Mucosa of descending colon (tissue), 3 donors: Measurements from ENCODE around the gene VIPR2. TPM values are rescaled to one million over a fixed set of nuclear protein-coding genes. Genes with fewer than 3 reads are reported as not detected.

Source experiments
- ATAC-seq: fragments of 200-7000 bp; cut with Tn5 transposase; one replicate; pipeline ENCODE4 v1.9.1; 2020; ENCODE audit warnings: mild to moderate bottlenecking, moderate library complexity
- DNase-seq, 3 donors: peaks; one replicate each; pipeline ENCODE4 v3.0.0-alpha.2; 2020
- H3K36me3 ChIP-seq: fragments of 200-600 bp; one replicate; pipeline ENCODE4 v1.8.0; 2021; ENCODE audit warnings: low read depth, mild to moderate bottlenecking
- H3K4me1 ChIP-seq: fragments of 200-600 bp; one replicate; pipeline ENCODE4 v1.8.0; 2021; ENCODE audit warnings: low read depth, mild to moderate bottlenecking
- H3K4me3 ChIP-seq: fragments of 200-600 bp; one replicate; pipeline ENCODE4 v1.8.0; 2021; ENCODE audit warnings: mild to moderate bottlenecking
- H3K9me3 ChIP-seq: fragments of 200-600 bp; one replicate; pipeline ENCODE4 v1.8.0; 2021; ENCODE audit warnings: mild to moderate bottlenecking
- intact Hi-C, 2 donors: fragments of 100-400 bp; cut with DNase I in 1 of 2; cut with micrococcal nuclease in 1 of 2; formaldehyde crosslinking; loops; one replicate each; pipeline versions ENCODE4 v1.11.0 to v1.11.1; 2022; cut with DNase I, micrococcal nuclease
- total RNA-seq, 3 donors: library from RNA; stranded (reverse); fragmentation: NEBNext Ultra II Directional in 2 of 3; extraction: Animal tissue kit (Norgen Biotek cat#: 25700) in 2 of 3; gene quantifications; one replicate each; pipeline versions ENCODE4 v1.2.1 to v1.2.4, GENCODE V29; 2021 to 2023
- TF ChIP-seq, protein P1 (sequence below): fragments of 200-600 bp; IDR thresholded peaks from one replicate; pipeline ENCODE4 v1.8.0; 2022; ENCODE audit warnings: antibody characterized with exemption, mild to moderate bottlenecking
- donor health status: DM: no; HTN: no; CAD: no; lungs with moderate emphysema.
- donor health status: DM: no; HTN: no; CAD: no.
- donor health status: DM: no; HTN: yes; CAD: no.

VIPR2 gene
- total RNA-seq, 3 donors from 2014 or later, result 0.58 to 19.8 (median 2.4) TPM

DNA sequence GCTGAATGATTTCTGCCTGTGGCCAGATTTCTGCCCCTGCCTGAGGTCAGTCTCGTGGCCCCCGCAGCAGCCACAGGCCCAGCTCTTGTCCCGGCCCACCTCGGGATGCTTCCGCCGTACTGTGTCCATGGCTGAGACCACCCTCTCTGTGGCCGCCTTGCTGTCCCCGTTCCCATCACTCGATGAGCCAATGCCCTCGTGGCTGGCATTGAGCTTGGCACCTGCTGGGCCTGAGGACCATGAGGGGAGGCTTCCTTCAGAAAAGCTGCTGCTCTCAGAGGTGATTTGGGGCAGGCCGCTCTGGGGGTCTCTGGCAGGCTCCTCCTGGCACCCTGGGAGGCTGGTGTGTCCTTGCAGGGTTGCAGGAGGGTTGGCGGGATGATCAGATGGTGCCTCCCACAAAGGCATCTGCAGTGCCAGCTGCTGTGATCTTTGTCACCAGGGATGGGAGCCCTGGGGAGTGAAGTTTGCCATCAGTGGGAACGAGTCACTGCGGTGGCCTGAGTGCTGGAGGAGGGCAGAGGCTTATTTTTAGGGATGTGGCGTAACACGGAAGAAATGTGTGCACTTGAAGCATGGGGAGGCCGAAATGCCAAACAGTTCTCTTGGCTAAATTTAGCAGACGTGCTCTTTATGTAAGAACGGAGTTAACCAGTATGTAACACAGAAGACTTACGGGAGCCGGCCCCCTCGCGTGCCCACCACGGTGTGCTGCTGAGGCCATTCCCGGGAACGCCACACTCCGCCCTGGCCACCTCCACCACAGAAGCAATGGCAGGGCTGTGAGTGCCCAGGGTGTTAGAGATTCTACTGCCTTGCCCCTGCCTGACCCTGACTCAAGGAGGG, 47.7 kb downstream of the VIPR2 start:
- TF ChIP-seq, protein P1, sequence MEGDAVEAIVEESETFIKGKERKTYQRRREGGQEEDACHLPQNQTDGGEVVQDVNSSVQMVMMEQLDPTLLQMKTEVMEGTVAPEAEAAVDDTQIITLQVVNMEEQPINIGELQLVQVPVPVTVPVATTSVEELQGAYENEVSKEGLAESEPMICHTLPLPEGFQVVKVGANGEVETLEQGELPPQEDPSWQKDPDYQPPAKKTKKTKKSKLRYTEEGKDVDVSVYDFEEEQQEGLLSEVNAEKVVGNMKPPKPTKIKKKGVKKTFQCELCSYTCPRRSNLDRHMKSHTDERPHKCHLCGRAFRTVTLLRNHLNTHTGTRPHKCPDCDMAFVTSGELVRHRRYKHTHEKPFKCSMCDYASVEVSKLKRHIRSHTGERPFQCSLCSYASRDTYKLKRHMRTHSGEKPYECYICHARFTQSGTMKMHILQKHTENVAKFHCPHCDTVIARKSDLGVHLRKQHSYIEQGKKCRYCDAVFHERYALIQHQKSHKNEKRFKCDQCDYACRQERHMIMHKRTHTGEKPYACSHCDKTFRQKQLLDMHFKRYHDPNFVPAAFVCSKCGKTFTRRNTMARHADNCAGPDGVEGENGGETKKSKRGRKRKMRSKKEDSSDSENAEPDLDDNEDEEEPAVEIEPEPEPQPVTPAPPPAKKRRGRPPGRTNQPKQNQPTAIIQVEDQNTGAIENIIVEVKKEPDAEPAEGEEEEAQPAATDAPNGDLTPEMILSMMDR, result no peak
- DNase-seq, result no peak
- no peaks in the 10 kb centered on the region for H3K36me3 ChIP-seq
- H3K9me3 ChIP-seq, result no peaks in the 10 kb centered on the region
- H3K4me1 ChIP-seq, result no peaks in the 10 kb centered on the region
- ATAC-seq, result no peak
- H3K4me3 ChIP-seq, result no peak overlapping the region
- intact Hi-C loops, result no loop called here

DNA sequence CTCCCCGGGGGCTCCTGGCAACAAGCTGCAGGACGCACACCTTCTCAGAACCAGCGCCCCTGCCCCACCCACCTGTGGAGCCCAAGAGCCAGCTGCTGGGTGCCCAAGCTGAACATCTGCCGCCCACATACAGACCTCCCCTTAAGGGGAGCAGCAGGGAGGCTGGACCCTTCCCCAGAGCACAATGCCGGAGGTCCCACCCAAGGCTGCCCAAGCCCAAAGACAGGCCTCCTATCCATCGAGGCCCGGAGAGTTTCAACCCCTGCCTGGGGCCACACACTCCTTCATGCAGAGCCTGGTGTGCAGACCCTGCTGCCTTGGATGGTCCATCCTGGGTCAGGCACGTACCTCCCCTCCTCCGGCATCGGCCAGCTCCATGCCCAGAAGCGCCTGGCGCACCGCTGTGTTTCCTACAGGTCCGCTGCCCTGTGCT, 48.7 kb downstream of the VIPR2 start:
- intact Hi-C loops, result no loop called here
- DNase-seq, result no peak
- H3K4me1 ChIP-seq, result no peaks in the 10 kb centered on the region

DNA sequence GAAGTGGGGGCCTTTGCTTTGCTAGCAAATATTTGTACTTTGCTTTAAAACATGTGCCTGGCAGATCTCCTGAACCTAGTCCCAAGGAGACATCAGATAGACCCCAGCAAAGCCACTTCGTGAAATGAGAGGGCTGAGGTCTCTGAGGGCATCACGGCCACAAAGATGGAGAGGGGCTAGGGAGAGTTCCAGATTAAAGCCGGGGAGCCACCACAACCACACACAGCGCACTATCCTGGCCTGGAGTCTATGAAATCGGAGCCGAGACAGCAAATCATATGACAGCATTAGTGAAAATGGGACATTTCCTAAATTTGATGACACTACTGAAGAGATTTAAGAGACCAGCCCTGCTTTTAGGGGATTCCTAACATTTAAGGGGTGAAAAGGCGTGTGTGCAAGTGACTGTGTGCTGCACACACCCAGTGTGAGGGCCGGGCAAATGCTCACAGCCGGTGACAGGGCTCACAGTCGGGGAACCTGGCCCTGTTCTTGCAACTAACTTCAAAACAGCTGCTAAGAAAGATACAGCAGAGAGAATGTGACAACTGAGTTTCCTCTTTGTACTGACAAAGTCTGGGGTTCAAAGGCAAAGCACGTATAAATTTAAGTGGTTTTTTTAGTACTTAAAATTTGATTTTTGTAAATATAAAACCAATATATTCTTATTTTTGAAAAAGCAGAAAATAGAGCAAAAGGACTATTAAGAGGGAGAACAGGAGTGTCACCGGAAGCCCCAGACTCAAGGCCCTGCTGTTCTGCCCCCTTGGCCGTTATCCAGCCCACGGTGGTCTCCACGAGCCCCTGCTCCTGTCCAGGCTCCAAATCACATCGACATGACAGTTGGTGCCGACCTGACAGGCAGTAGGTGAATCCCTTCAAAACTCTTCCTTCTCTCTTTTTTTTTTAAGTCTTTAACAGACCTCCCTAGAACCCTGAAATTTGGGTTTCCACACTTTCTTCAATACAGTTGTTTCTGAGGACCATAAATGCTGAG, 49.5 kb downstream of the VIPR2 start:
- ATAC-seq (no peak), DNase-seq (no peak)
- intact Hi-C loops, result no loop called here
- Histone ChIP-seq H3K4me1 (no peaks in the 10 kb centered on the region), H3K9me3 (no peaks in the 10 kb centered on the region), H3K4me3 (no peak overlapping the region), H3K36me3 (no peaks in the 10 kb centered on the region)
- TF ChIP-seq, protein P1, result no peak

More for the DNA sequence above, 48.7 kb downstream of the VIPR2 start:
- Histone ChIP-seq H3K36me3 (no peaks in the 10 kb centered on the region), H3K4me3 (no peak overlapping the region), H3K9me3 (no peaks in the 10 kb centered on the region)
- TF ChIP-seq, protein P1, result no peak
- ATAC-seq, result no peak

DNA sequence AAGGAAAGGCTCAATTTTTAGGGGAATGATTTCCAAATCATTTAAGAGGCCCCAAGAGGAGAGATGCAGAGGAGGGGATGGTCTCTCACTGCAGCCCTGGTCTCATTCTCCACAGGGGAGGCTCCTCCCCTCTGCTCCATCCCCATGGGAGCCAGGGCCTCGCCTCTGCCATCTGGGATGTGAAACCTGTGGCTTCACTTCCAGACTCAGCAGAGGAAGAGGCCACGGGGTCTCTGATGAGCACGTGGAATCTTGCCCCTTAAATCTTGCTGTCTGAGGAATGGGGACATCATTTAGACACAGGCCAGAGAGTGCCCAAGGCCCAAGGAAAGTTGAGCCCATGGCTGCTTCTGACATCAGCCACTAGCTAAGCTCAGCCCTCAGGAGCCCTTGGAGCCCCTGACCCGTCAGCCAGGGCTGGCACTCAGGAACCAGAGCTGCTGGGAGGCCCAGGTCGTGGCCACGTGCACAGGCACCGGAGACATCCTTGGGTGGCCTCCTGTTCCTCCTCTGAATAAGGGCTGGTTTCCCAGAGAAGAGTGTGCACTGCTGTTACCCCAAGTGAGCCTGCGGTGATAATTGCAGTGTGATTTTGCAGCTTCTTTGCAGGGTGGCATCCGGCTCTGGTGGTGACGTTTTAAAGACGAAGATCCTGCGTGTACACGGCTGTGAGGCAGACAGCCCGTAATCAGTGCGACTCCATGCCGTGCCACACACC, 50.5 kb downstream of the VIPR2 start:
- Histone ChIP-seq H3K4me1 (no peaks in the 10 kb centered on the region), H3K4me3 (no peak overlapping the region), H3K36me3 (no peaks in the 10 kb centered on the region), H3K9me3 (no peaks in the 10 kb centered on the region)
- DNase-seq, result no peak
- intact Hi-C loops, result no loop called here
- TF ChIP-seq, protein P1, result no peak
- no peak for ATAC-seq

DNA sequence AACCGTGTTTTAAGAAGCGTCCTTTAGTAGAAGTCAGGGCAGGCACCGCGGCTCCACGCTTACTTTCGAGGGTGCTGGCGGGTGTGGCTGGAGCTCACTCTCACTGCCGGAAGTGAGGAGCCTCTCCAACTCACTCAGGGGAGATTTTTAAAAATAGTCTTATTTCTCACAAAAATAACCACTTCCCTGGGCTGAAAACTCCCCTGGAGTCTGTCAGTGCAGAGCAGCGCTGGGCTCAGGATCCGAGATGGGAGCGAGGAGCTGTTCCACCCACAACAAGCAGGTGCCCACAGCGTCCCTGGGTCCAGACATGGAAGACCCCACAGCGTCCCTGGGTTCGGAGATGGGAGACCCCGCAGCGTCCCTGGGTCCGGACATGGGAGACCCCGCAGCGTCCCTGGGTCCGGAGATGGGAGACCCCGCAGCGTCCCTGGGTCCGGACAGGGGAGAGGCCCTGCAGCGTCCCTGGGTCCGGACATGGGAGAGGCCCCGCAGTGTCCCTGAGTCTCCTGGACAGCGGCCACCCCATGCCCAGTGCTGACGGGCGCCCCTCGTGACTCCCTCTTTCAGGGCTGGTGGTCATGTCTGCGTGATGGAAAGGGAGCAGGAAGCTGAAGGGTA, 51.2 kb downstream of the VIPR2 start:
- DNase-seq (no peak), ATAC-seq (no peak)
- Histone ChIP-seq H3K36me3 (no peaks in the 10 kb centered on the region), H3K4me3 (no peak overlapping the region), H3K4me1 (no peaks in the 10 kb centered on the region), H3K9me3 (no peaks in the 10 kb centered on the region)
- TF ChIP-seq, protein P1, result no peak
- intact Hi-C loops, result no loop called here
